ENCODE results near the gene PARVG.

Gene PARVG

GRCh38 chr22:44247346-44247745 lies 66.6 kb downstream of the PARVG start:
- DNase-seq = no peak

- no peak for DNase-seq
These were observed 67.5 kb downstream of the PARVG start for GRCh38 chr22:44247923-44248892.

GRCh38 chr22:44248926-44249325 lies 68.2 kb downstream of the PARVG start:
- DNase-seq = no peak

GRCh38 chr22:44249376-44250147 lies 68.8 kb downstream of the PARVG start:
- no peak for DNase-seq

GRCh38 chr22:44254811-44255210 lies 74.1 kb downstream of the PARVG start:
- DNase-seq = no peak

- no peak for DNase-seq
These were observed 75.4 kb downstream of the PARVG start for GRCh38 chr22:44256085-44256484.

- no peak for DNase-seq
These were observed 76.1 kb downstream of the PARVG start for GRCh38 chr22:44256556-44257485.
